Measurements from ENCODE around the gene USP46.

Gene USP46

DNA sequence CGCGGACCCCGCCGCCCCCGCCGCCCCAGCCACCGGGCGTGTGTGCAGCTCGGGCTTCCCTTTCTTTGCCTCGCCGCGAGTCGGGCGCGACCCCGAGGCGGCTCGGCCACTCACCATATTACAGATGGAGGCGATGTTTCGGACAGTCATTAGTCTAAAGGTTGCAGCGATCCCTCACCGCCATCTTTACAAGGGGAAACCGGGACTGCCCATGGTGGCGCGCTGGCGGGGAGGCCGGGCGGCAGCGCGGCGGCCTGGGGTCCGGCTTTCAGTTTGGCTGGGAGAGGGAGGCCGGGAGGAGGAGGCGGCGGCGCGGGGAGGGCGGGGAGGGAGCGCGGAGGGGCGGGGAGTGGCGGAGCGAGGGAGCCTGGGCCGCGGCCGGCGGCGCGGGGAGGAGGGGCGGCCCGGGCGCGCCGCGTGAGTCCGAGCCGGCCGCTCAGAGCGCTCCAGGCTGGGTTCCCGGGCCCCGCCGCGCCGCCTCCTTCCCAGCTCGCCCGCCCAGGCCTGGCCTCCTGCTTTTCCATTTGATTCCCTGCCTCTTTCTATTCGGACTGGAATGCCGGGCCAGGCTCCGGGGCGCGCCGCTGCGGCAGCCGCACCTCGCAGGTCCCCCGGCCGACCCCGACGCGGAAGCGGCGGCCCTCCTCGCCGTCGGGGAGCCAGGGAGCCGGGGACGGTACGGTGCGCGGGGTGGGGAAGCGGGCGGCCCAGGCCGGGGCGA is at the start of gene USP46:
Gene USP46 (minus strand): TSS at position 301 of the 721 bp plus-strand sequence. CDS start 151 bp downstream, at position 150.
- peak; percentile 50 to 63 for DNase-seq

GRCh38 chr4:52704661-52705060 is 45.6 kb upstream of the USP46 start:
- no peak for DNase-seq

DNA sequence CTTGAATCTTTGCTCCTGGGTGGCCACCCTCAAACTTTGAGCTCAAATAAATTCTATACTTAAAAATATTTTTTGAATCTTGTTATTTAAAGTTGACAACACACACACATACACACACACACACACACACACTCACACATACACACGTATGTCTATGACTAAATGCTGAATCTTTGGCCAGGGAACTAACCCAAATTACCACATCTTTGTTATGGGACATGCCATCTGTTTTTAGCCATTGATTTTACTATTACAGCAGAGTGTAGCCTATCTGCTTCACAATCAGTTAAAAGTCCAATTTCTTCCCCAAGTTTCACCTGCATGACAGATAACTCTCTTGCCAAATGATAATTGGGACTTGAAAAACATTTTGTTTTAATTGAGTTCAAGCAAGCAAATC is 45.0 kb upstream of the USP46 start:
- DNase-seq, result no peak

DNA sequence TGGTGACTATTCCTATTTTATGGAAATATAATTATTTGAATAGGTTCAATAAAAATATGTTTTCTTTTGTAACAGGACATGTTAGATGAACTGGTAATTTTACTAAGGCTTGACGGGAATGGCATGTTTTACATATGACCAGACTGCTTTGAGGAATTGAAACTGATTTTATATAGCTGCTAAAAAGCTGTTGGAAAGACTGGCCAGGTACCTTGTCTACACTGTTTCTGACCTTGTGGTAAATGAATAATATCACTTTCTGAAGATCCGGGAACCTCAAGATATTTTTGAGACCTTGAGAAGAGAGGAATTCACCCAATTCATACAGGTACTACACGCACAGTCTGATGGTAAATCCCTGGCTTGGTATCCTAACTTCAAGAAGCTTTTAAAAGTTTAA is 42.1 kb upstream of the USP46 start:
- no peak for DNase-seq

GRCh38 chr4:52694936-52695335 is 35.8 kb upstream of the USP46 start:
- no peak for DNase-seq

GRCh38 chr4:52693492-52693891 is 34.4 kb upstream of the USP46 start:
- DNase-seq, result no peak

DNA sequence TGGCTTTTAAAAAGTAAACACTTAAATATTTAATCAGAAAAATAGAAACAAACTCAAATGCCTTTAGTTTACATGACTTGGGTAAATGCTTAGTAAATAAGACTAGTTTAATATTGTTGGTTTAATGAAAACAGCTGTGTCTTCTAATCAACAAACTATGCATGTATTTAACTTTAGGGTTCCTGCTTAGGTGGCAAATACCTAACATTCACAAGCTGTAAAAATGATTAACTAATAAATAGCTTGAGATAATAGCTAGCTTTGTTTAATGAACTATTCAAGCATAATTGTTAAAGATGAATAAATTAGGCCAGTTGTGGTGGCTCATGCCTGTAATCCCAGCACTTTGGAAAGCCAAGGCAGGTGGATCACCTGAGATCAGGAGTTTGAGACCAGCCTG is 30.0 kb upstream of the USP46 start:
- no peak for DNase-seq

GRCh38 chr4:52687696-52688095 is 28.6 kb upstream of the USP46 start:
- DNase-seq, result no peak

DNA sequence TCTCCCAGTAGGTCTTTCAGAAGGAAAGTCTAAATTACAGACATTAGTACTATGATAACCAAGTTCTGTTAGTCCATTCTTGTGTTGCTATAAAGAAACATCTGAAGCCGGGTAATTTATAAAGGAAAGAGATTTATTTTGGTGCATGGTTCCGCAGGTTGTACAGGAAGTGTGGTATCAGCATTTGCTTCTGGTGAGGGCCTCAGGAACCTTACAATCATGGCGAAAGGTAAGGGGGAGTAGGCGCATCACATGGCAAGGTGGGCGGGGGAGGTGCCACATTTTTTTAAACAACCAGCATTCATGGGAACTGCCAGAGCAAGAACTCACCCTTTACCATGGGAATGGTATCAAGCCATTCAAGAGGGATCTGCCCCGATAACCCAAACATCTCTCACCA is 26.2 kb upstream of the USP46 start:
- DNase-seq, result no peak

DNA sequence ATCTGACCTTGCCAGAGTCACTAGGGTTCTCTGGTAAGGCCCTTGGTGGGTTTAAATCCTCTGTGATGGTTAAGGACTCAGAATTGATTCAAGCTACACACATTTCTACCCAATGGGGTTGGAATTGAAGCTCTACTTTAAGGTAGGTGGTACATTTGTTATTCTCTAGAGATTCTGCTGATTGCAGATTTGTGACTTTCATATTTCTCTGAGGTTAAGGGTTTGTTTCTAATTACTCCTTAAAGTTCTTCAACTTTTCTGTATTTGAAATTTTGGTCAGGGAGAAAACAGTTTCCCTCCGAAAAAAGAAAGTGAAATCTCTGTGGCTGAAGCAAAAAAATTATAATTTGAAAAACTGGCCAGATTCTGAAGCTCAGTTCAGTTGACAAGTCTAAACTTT is 25.8 kb upstream of the USP46 start:
- no peak for DNase-seq

DNA sequence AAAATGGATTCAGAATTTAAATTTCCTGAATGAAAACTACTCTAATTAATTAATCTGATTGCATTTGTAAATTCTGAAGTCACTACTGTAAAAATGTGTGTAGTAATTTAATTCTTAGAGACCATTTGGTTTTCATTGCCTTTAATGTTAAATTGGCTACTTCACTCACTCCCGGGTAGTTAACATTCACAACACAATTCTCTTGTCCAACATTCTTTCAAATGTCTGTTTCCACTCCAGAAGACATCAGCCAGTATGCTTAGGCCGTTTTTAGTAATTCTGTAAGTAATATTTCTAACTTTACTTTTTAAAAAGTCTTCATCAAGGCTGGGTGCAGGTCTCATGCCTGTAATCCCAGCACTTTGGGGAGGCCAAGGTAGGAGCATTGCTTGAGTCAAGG is 21.3 kb upstream of the USP46 start:
- DNase-seq, result no peak

DNA sequence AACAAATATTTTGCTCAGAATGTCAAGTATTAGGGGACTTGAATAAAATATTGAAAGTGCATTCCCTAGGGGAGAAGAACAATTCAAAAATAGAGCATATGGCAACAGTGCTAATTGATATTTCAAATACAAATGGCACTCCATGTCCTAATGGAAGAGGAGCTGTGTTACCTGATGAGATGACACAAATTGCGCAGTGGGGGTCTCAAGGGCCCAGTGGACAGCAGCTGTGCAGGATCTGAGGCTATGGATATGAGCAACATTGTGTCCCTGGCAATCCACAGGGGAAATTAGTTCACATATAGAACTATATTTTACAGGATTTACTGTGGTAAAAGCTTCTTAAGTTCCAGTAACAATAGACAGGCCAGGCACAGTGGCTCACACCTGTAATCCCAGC is 17.4 kb upstream of the USP46 start:
- DNase-seq, result no peak

GRCh38 chr4:52675111-52675510 is 16.0 kb upstream of the USP46 start:
- no peak for DNase-seq

- no peak for DNase-seq
These were observed 11.6 kb upstream of the USP46 start for GRCh38 chr4:52670739-52671138.

DNA sequence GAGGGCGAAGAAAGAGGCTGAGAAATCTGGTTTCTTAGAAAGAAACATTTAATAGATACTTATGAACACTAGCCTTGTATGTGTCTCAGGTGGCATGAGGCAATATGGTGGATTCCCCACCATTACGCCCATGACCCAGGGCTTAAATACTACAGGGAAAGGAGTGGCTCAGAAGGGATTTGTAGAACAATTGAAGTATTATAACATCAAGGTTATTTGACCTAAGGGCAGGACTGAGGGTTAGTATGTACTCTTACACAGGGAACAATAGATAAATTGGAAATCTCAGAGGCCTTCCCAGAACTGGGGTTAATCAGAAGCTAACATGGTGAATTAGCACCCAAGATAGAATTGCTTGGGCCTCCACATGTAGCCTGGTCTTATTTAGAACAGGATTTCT is 11.0 kb upstream of the USP46 start:
- no peak for DNase-seq

DNA sequence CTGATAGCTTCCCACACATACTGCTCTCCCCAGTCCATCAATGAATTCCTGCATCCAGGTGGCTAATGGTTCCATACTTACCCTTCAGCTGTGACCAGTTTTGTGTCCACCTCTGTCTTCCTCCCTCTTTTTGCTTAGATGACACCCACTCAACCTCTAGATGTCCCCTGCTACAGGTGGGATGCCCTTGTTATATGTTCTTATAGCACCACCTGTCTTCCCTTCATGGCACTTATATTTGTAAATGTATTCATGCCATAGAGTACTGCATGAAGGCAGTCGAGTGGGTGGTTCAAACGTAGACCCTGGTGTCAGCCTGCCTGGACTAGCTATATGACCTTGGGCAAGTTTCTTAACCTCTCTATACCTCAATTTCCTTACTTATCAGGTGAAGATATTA is 6.5 kb upstream of the USP46 start:
- DNase-seq, result no peak

- no peak for DNase-seq
These were observed 5.4 kb upstream of the USP46 start for GRCh38 chr4:52664479-52664878.

DNA sequence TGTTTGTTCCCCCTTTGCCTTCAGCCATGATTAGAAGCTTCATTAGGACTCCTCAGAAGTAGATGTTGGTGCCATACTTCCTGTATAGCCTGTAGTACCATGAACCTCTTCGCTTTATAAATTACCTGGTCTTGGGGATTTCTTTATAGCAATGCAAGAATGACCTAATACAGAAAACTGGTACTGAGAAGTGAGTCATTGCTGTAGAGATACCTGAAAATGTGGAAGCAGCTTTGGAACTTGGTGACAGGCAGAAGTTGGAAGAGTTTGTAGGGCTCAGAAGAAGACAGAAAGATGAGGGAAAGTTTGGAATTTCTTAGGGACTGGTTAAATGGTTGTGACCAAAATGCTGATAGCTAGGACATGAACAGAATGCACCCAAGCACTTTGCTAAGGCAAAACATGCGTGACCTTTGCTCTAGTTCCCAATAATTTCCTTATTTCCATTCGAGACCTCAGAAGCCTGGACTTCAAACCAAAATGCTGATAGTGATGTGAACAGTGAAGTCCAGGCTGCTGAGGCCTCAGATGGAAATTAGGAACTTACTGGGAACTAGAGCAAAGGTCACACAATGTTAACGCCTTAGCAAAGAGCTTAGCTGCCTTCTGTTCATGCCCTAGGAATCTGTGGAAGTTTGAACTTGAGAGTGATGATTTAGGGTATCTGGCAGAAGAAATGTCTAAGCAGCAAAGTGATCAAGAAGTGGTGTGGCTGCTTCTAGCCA is 3.0 kb upstream of the USP46 start:
- no peak for DNase-seq

DNA sequence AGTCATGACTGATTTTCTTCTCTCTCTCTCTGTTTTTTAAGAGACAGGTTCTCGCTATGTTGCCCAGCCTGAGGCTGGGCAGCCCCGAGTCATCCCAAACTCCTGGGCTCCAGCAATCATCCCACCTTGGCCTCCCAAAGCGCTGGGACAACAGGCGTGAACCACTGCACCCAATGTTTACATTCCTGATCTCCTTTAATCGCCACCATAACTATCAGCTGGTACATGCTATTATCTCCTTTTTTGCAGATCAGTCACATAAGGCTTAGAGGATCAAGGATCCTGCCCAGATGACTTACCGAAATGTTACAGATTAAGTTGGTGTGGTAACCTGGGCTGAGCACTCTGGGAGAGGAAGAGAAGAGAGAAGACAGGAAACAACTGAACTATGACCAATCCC is 1.5 kb upstream of the USP46 start:
- DNase-seq, result no peak

DNA sequence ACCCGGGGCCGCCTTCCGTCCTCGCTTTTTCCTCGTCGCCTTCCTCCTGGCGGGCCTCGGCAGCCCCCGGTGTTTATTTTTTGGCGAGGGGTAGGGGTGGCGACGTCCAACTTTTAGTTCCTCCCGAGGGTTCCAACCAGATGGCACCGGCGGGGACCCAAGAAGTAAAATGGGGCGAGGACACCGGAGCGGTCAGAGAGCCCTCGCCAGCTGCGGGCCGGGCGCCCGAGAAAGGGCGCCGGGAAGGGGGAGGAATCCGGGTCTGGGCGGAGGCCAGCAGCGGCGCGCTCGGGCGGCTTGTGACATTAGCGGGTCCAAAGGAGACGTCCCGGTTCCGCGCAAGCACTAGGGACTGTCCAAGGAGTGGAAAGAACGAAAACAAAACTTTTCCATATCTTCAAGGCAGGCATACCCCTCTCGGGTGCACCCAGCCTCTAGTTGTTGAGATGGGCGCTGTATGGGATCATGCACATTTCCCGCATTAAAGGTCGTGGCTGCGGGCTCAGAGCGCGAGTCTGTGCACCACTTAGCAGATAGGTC is 691 bp upstream of the USP46 start:
- peak; percentile 4 to 31 for DNase-seq

DNA sequence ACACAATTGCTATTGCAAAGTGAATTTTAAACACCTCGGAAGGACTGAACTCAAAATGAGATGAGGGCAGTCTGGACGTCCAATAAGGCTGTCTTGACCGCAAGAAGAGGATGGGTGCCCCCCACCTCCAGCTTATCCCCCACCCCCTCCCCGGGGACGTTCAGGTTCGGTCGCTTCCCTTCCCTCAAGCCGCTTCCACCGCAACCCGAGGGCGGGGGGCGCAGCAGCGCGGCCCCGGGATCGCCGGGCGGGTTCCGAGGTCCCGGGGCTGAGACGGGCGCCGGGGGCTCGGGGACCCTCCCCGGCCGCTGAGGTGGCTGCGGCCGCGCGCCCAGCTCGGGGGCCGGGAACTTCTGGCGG is 480 bp downstream of the USP46 start:
- DNase-seq, result no peak

- DNase-seq, result no peak
These were observed 1.2 kb downstream of the USP46 start for GRCh38 chr4:52657618-52658501.

- DNase-seq, result no peak
These were observed 1.8 kb downstream of the USP46 start for GRCh38 chr4:52657292-52657617.

- DNase-seq, result peak in 1 of 2 donors; percentile 19
These were observed 3.6 kb downstream of the USP46 start for GRCh38 chr4:52655506-52655905.

Measured in inflammatory macrophage treated with lipopolysaccharide for 1 hour (primary cell).